Spleen (tissue), 11 donors: ENCODE data around the gene UMPS. TPM values are rescaled to one million over a fixed set of nuclear protein-coding genes. Genes with fewer than 3 reads are reported as not detected.
A peak's percentile ranks its signal among the peaks of the same experiment; 100 is the strongest.

ENCODE experiments used
- DNase-seq: peaks from one replicate; pipeline ENCODE4 v3.0.0-alpha.2; 2020
- H3K27ac ChIP-seq, 8 donors: fragments of 200-600 bp; sonication (generic) in 7 of 8; 1 replicate in 4 of 8; 2 replicates in 4 of 8; pipeline versions ENCODE4 v1.5.0 to v1.8.0; 2016 to 2021; ENCODE audit warnings: inconsistent platforms in 4 of 8, mild to moderate bottlenecking in 4 of 8, moderate library complexity in 1 of 8
- H3K27me3 ChIP-seq, 7 donors: fragments of 200-600 bp; sonication (generic) in 6 of 7; replicated peaks in 1 of 7; 1 replicate in 4 of 7; 2 replicates in 3 of 7; pipeline versions ENCODE4 v1.5.0 to v1.8.0; 2016 to 2021; ENCODE audit warnings: inconsistent platforms in 3 of 7, mild to moderate bottlenecking in 1 of 7
- H3K36me3 ChIP-seq, 6 donors: fragments of 200-600 bp; sonication (generic) in 5 of 6; 1 replicate in 4 of 6; 2 replicates in 2 of 6; pipeline versions ENCODE4 v1.5.0 to v1.8.0; 2016 to 2021; ENCODE audit warnings: inconsistent platforms in 2 of 6
- H3K4me1 ChIP-seq, 6 donors: fragments of 200-600 bp; sonication (generic) in 5 of 6; 1 replicate in 3 of 6; 2 replicates in 3 of 6; pipeline versions ENCODE4 v1.5.0 to v1.8.0; 2016 to 2021; ENCODE audit warnings: inconsistent platforms in 3 of 6
- H3K4me3 ChIP-seq, 8 donors: fragments of 200-600 bp; sonication (generic) in 7 of 8; 1 replicate in 4 of 8; 2 replicates in 4 of 8; pipeline versions ENCODE4 v1.5.0 to v1.8.0; 2016 to 2021; ENCODE audit warnings: inconsistent platforms in 4 of 8, mild to moderate bottlenecking in 4 of 8, moderate library complexity in 2 of 8
- H3K9me3 ChIP-seq, 8 donors: fragments of 200-600 bp; sonication (generic) in 7 of 8; 1 replicate in 4 of 8; 2 replicates in 4 of 8; pipeline versions ENCODE4 v1.5.0 to v1.8.0; 2016 to 2021; ENCODE audit warnings: inconsistent platforms in 4 of 8
- POLR2A ChIP-seq, 3 donors: fragments of 450-650 bp; IDR thresholded peaks; one replicate each; pipeline ENCODE4 v1.5.1; 2017; ENCODE audit warnings: antibody characterized with exemption in 3 of 3, mild to moderate bottlenecking in 1 of 3
- POLR2AphosphoS5 ChIP-seq, 3 donors: sonication (generic); formaldehyde crosslinking; IDR thresholded peaks; one replicate each; pipeline ENCODE4 v1.5.1; 2017; ENCODE audit warnings: antibody characterized with exemption in 3 of 3
- WGBS, 5 donors: extraction: QIAGEN DNeasy Blood & Tissue Kit in 3 of 5; methylation state at CpG; one replicate each; pipeline versions ENCODE4 v1.1.5 to v1.1.7; 2013 to 2018; 5-methylcytosine and 5-hydroxymethylcytosine counted together
- intact Hi-C: fragments of 100-400 bp; cut with DNase I; formaldehyde crosslinking; loops from one replicate; pipeline ENCODE4 v1.15.0; 2023; ENCODE audit warnings: low total_unique reads
- polyA plus RNA-seq, 3 donors: library from polyadenylated mRNA; stranded (reverse); fragments of 200-250 nt; gene quantifications; one replicate each; pipeline ENCODE4 v1.2.1, GENCODE V29; 2013
- total RNA-seq, 7 donors: library from RNA; depleted of rRNA in 3 of 7; stranded (reverse); fragments of >200 nt in 3 of 7; fragmentation: NEBNext Ultra II Directional in 4 of 7; extraction: Animal tissue kit (Norgen Biotek cat#: 25700) in 4 of 7; gene quantifications; one replicate each; pipeline versions ENCODE4 v1.1.0 to v1.2.1, GENCODE V29; 2016 to 2021
- TF ChIP-seq, protein P1 (sequence below), 11 experiments: fragments of 200-600 bp in 7 of 11; fragments of 450-650 bp in 4 of 11; sonication (generic) in 4 of 11; IDR thresholded peaks in 8 of 11; conservative IDR thresholded peaks in 3 of 11; 1 replicate in 7 of 11; 2 replicates in 4 of 11; pipeline versions ENCODE4 v1.4.0 to v1.8.0; 2016 to 2021; ENCODE audit warnings: antibody characterized with exemption in 11 of 11, inconsistent platforms in 4 of 11, mild to moderate bottlenecking in 1 of 11
- donor health status: healthy with polysubstance abuse.
- donor health status: DM: no; HTN: no; CAD: no; lungs with moderate emphysema.
- donor health status: DM: no; HTN: no; CAD: no.
- donor health status: Bipolar disorder and iron deficiency.
- donor health status: healthy.
- donor health status: DM: no; HTN: no; CAD: no.
- donor health status: DM: yes; HTN: yes; CAD: no.

The UMPS gene
- total and polyA plus RNA-seq, 10 donors, result 11.2 to 41.8 (median 26.4) TPM

DNA sequence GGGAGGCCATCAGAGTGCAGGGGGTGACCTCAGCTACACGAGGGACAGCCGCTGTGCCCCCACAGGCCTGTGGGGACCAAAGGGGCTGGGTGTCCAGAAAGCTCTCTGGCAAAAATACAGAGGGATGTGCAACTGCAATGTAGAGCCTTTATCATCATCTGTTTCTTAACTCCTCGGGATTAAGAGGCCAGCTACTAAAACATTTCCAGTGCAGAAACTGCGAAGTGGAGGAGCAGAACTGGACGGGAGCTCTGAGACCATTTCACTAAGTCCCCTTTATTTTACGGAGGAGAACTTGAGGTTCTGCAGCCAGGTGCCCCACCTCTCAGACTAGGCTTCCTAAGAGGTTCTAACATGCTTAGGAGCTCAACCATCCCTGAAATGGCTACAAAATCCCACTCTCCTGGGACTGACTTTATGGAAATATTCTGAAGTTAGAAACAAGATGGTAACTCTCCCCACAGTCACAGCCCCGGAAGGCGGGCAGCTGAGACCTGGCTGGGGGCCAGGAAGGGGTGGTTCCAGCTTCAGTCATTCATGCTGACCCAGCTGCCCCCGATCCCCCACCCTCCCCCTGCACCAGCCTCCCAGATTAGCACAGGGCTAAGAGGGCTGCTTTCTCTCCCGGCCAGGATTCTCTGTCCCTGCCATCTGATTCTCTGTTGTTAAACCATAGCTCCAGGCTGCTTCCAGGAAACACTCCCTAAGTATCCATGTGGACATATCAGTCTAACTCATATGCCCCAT, 40.3 kb downstream of the UMPS start:
- intact Hi-C loops, result no loop called here
- Histone ChIP-seq H3K27ac (peak overlapping the region in 4 of 8 donors; percentile 9 to 70 (median 39)), H3K27me3 (peaks cover 0 to 11% (median 0%) of the 10 kb centered on the region in 7 donors), H3K4me3 (no peak overlapping the region), H3K4me1 (peaks cover 11 to 53% (median 30%) of the 10 kb centered on the region in 6 donors), H3K9me3 (no peaks in the 10 kb centered on the region), H3K36me3 (peaks cover 0 to 36% (median 5%) of the 10 kb centered on the region in 6 donors)
- peak; percentile 68 for DNase-seq
- TF ChIP-seq, protein P1, sequence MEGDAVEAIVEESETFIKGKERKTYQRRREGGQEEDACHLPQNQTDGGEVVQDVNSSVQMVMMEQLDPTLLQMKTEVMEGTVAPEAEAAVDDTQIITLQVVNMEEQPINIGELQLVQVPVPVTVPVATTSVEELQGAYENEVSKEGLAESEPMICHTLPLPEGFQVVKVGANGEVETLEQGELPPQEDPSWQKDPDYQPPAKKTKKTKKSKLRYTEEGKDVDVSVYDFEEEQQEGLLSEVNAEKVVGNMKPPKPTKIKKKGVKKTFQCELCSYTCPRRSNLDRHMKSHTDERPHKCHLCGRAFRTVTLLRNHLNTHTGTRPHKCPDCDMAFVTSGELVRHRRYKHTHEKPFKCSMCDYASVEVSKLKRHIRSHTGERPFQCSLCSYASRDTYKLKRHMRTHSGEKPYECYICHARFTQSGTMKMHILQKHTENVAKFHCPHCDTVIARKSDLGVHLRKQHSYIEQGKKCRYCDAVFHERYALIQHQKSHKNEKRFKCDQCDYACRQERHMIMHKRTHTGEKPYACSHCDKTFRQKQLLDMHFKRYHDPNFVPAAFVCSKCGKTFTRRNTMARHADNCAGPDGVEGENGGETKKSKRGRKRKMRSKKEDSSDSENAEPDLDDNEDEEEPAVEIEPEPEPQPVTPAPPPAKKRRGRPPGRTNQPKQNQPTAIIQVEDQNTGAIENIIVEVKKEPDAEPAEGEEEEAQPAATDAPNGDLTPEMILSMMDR (IDR thresholded peaks at IDR 0.05 in 8 of 11, conservative IDR thresholded peaks at IDR 0.05 in 3 of 11), result no peak
- WGBS, 5 donors, result 69 to 83% (median 73%) methylated on average over 8 to 10 of the region's 10 CpGs

- peak overlapping the region in 4 of 8 donors; percentile 52 to 70 (median 65) for H3K27ac ChIP-seq
- no peaks in the 10 kb centered on the region for H3K9me3 ChIP-seq
- intact Hi-C loops, result no loop called here
- WGBS, 5 donors, result 46 to 48% (median 47%) methylated on average over 2 of the region's 2 CpGs
- no peak overlapping the region for H3K4me3 ChIP-seq
- peaks cover 0 to 11% (median 0%) of the 10 kb centered on the region in 7 donors for H3K27me3 ChIP-seq
- no peak for DNase-seq
- TF ChIP-seq, protein P1 (IDR thresholded peaks at IDR 0.05 in 8 of 11, conservative IDR thresholded peaks at IDR 0.05 in 3 of 11), result no peak
- TF ChIP-seq POLR2A (IDR thresholded peaks at IDR 0.05), result no peak
- peaks cover 11 to 53% (median 30%) of the 10 kb centered on the region in 6 donors for H3K4me1 ChIP-seq
- H3K36me3 ChIP-seq, result peaks cover 0 to 30% (median 4%) of the 10 kb centered on the region in 6 donors
Measured at GRCh38 chr3:124771083-124771445, 40.8 kb downstream of the UMPS start.

GRCh38 chr3:124772081-124772831, 42.0 kb downstream of the UMPS start:
- Histone ChIP-seq H3K4me3 (no peak overlapping the region), H3K36me3 (peaks cover 0 to 18% (median 0%) of the 10 kb centered on the region in 6 donors), H3K27ac (peak overlapping the region in 6 of 8 donors; percentile 47 to 70 (median 60)), H3K4me1 (peaks cover 11 to 53% (median 30%) of the 10 kb centered on the region in 6 donors), H3K27me3 (peaks cover 0 to 11% (median 0%) of the 10 kb centered on the region in 7 donors), H3K9me3 (no peaks in the 10 kb centered on the region)
- peak; percentile 73 for DNase-seq
- intact Hi-C loops, result no loop called here
- peak; percentile 41 to 93 (median 85) for TF ChIP-seq POLR2AphosphoS5 (IDR thresholded peaks at IDR 0.05)
- TF ChIP-seq POLR2A (IDR thresholded peaks at IDR 0.05), result no peak
- TF ChIP-seq, protein P1 (IDR thresholded peaks at IDR 0.05 in 8 of 11, conservative IDR thresholded peaks at IDR 0.05 in 3 of 11), result no peak
- WGBS, 5 donors, result 17 to 34% (median 20%) methylated on average over 17 of the region's 17 CpGs
